Skin of body (tissue), 3 donors: ENCODE measurements around the gene PPHLN1. TPM values are rescaled to one million over a fixed set of nuclear protein-coding genes. Genes with fewer than 3 reads are reported as not detected.

Experiments used
- DNase-seq: peaks from one replicate; lab custom pipeline; 2025; lab: John Stamatoyannopoulos, UW
- small RNA-seq: library from RNA; depleted of rRNA; stranded (forward); fragments of <200 nt; gene quantifications from one replicate; pipeline ENCODE3, GENCODE V24; 2014; ENCODE audit warnings: low replicate concordance
- total RNA-seq: library from RNA; depleted of rRNA; stranded (reverse); fragments of >200 nt; gene quantifications from one replicate; pipeline ENCODE4 v1.2.3, GENCODE V29; 2014

PPHLN1 gene
- total RNA-seq, 1 donor from 2014 or later: 57.0 TPM

DNA sequence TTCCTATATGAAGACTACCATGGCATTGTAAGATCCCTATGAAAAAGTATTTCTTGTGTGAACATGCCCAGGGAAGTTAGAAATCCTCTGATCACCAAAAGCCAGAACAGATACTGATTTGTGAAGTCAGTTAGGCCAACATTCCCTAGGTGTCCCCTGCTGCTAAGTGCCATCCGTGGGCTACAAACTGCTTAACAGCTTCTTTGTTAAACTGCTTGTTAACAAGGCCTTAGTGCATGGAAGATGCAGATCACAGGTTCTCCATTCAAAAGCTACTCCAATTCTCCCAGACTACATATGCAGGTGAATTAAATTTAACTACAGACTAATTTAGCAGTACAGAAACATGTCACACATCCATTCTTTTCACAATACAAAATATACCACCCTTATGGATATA, 155.4 kb downstream of the PPHLN1 start:
- DNase-seq: no peak

DNA sequence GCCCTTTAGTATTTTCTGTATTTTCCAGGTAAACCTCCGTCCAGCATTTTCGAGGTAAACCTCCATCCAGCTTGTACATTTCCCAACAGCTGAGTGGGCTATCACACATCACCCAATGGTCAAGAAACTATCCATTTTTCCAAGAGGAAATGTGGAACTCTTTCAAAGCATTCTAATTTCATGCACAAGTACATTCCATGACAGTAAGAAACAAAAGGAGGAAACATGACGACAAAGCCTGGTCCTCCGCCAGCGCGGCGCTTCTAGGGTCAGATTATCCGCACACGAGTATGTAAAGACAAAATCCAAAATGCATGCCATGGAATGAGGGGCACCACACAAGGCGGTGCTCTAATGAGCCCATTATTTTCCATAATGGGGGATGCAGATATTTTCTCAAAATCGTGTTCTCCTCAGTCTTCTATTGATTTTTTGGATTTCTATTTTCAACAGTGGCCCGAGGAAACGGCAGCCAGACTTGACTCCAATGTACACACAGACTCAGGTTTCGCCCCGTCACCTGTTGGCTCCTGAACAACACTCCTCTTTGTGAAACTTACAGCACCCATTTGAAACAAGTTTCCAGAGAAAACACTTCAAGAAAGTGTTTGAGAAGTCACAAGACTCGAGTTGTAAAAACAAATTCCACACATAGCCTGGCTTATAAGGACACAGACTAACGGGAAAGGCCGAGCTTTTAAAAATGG, 156.2 kb downstream of the PPHLN1 start:
- peak; percentile 68 for DNase-seq

DNA sequence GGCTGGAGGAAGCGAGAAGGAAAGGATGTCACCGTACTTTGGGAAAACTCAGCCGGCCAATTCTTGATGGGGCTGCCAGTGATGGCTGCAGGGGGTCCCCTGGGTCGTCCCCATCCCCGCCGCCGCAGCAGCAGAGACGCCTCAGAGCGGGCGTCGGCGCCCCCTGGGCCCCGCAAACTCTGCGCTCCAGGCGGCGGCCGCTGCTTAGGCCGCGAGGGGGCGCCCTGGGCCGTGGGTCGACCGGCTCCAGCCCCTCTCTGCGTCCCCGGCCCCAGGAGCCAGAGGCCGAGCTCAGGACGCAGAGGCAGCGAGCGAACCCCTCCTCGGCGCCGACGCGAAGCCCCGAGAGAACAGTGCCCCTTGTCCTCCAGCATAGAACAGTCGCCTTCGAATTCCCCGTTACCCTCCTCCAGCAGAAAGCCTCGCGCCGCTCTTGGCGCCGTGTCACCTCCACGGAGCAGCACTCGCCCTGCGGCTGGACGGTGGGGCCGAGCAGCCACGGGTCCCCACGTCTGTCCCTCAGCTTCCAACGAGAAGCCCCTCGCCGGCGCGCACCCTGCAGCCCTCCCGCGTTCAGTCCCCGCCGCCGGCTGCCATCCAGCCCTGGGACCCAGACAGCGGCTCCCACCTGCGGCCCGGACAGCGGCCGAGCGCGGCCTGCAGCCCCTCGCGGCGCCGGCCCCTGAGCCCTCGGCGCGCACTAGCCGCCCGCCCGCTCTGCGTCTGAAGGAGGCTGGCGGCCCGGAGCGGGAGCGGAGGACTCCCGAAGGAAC, 157.0 kb downstream of the PPHLN1 start:
- DNase-seq: peak; percentile 63

DNA sequence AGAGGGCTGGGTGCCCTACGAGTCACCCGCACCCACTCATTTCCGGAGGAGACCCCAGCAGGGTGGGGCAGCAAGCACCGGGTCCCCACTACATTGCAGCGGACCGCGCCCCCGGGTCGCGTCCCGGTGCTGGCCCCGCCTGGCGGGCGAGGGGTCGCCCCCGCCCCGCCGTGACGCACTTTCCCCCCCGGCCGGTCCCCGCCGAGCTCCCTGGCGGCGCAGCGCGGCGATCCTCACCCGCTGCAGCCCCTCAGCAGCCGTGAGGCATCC, 157.5 kb downstream of the PPHLN1 start:
- DNase-seq: peak; percentile 59

GRCh38 chr12:42484996-42485395, 159.0 kb downstream of the PPHLN1 start:
- no peak for DNase-seq

DNA sequence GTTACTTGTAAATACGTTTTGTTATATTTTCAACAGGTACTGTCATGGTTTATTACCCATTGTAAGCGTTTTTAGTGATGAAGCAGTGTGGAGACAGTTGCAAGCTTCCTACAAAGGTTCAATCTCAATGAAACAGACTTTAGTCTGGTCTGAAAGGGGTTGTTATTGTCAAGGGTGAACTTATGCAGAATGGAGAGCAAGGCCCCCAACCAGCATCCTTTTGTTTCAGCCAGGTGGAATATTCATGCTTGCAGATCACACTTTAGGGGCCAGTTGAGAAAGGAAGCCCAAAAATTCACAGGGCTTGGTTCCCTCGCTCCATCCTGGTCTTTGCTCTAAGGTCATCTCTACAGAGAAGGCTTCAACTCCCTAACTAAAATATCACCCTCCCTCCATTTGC, 159.9 kb downstream of the PPHLN1 start:
- no peak for DNase-seq

- DNase-seq: no peak
Measured at GRCh38 chr12:42486407-42486806, 160.4 kb downstream of the PPHLN1 start.

- DNase-seq: no peak
Measured at GRCh38 chr12:42490261-42490842, 164.4 kb downstream of the PPHLN1 start.

Small RNA genes within 50 kb of the gene (small RNA-seq; reads per million reads assigned to genes)
- gene MIR7851 (not detected), gene RF00019 (not detected), gene RF00090 (not detected), gene RNU6-249P (not detected)

Other genes starting within 250 kb of the PPHLN1 start
- 15.3 TPM for gene GXYLT1, start 181.3 kb upstream of the PPHLN1 start, total RNA-seq
- gene YAF2, start 87.9 kb upstream of the PPHLN1 start, total RNA-seq: 14.3 TPM
- 13.4 TPM for gene ZCRB1, start 73 bp upstream of the PPHLN1 start, total RNA-seq